ENCODE measurements around the gene CD300LG.

CD300LG gene

GRCh38 chr17:43879723-43880419 lies 32.9 kb downstream of the CD300LG start:
- no peak overlapping the region for H3K27ac ChIP-seq
- no peak for TF ChIP-seq ZFX (IDR thresholded peaks at IDR 0.05; ENCODE audit: borderline replicate concordance)
- no peak for TF ChIP-seq CTCF (IDR thresholded peaks at IDR 0.05)

- no peak overlapping the region for H3K27ac ChIP-seq
- TF ChIP-seq ZFX (IDR thresholded peaks at IDR 0.05; ENCODE audit: borderline replicate concordance) (no peak), CTCF (IDR thresholded peaks at IDR 0.05) (peak; percentile 85)
Measured at GRCh38 chr17:43880420-43880991, 33.5 kb downstream of the CD300LG start.

- TF ChIP-seq CTCF (IDR thresholded peaks at IDR 0.05) (no peak), ZFX (IDR thresholded peaks at IDR 0.05; ENCODE audit: borderline replicate concordance) (no peak)
- no peak overlapping the region for H3K27ac ChIP-seq
Measured at GRCh38 chr17:43881181-43881580, 34.2 kb downstream of the CD300LG start.

- no peak for TF ChIP-seq CTCF (IDR thresholded peaks at IDR 0.05)
Measured at GRCh38 chr17:43881758-43882505, 35.0 kb downstream of the CD300LG start.

GRCh38 chr17:43882761-43883415 lies 35.9 kb downstream of the CD300LG start:
- H3K27ac ChIP-seq: no peak overlapping the region
- no peak for TF ChIP-seq ZFX (IDR thresholded peaks at IDR 0.05; ENCODE audit: borderline replicate concordance)
- TF ChIP-seq CTCF (IDR thresholded peaks at IDR 0.05): no peak

More at GRCh38 chr17:43881758-43882505, 35.0 kb downstream of the CD300LG start:
- H3K27ac ChIP-seq: no peak overlapping the region

GRCh38 chr17:43888548-43888947 lies 41.6 kb downstream of the CD300LG start:
- no peak overlapping the region for H3K27ac ChIP-seq
- TF ChIP-seq CTCF (IDR thresholded peaks at IDR 0.05): no peak
- TF ChIP-seq ZFX (IDR thresholded peaks at IDR 0.05; ENCODE audit: borderline replicate concordance): no peak

Data from 22Rv1 (cell line).